GM12874 (cell line): ENCODE data around the gene ADM2.

Source experiments
- TF ChIP-seq, protein P1 (sequence below): IDR thresholded peaks from 2 replicates; pipeline ENCODE4 v1.5.1; 2011; ENCODE audit warnings: low read depth, mild to moderate bottlenecking, control low read depth, low read length, moderate library complexity; ENCODE audit not compliant: insufficient read depth

The ADM2 gene

DNA sequence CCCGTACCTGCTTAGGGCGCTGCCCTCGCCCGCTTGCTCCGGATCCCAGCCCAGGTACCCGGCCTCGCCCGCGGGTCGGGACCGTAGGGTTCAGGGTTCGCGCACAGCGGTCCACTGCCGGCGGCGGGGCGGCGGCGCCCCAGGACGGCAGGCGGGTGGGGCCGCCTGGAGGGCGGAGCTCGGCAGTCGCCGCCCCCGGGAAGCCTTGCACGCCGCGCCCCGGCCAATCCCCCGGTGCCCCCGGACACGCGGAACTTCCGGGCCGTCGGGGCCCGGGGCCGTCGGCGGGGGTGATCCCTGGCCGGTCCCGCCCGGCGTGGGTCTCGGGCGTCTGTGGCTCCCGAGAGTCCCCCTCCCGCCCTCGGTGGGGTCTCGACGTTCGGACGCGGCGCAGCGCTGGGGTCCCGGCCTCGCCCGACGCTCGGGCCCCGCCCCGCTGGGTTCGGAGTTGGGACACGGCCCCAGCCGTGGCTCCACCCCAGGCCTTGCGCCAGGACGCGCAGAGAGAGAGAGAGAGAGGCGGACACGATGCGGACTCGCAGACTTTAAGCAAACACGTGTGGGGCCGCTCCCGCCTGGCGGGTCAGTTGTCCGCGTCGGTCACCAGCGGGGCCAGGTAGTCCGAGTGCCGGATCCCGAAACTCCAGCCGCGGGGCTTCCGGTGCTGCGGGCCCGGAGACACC lies 48.7 kb downstream of the ADM2 start, which contains the start of gene TYMP:
Gene TYMP (minus strand): TSS at position 116 of the 683 bp plus-strand sequence. CDS start 303 bp downstream, outside the sequence.
- TF ChIP-seq, protein P1, sequence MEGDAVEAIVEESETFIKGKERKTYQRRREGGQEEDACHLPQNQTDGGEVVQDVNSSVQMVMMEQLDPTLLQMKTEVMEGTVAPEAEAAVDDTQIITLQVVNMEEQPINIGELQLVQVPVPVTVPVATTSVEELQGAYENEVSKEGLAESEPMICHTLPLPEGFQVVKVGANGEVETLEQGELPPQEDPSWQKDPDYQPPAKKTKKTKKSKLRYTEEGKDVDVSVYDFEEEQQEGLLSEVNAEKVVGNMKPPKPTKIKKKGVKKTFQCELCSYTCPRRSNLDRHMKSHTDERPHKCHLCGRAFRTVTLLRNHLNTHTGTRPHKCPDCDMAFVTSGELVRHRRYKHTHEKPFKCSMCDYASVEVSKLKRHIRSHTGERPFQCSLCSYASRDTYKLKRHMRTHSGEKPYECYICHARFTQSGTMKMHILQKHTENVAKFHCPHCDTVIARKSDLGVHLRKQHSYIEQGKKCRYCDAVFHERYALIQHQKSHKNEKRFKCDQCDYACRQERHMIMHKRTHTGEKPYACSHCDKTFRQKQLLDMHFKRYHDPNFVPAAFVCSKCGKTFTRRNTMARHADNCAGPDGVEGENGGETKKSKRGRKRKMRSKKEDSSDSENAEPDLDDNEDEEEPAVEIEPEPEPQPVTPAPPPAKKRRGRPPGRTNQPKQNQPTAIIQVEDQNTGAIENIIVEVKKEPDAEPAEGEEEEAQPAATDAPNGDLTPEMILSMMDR: no peak

DNA sequence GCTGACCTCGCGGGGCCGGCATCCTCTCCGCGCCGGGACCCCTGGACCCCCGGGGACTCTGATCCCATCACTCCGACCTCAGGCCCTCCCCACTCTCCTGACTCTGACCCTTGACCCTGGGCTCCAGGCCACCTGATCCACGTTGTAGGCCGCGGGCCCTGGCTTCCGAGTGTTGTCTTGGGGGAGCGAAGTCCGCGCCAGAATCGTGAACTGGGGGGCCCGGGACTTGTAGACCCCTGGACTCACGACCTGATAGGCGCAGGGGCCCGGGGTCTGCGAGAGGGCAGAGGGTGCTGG lies 49.2 kb downstream of the ADM2 start:
- TF ChIP-seq, protein P1: no peak

DNA sequence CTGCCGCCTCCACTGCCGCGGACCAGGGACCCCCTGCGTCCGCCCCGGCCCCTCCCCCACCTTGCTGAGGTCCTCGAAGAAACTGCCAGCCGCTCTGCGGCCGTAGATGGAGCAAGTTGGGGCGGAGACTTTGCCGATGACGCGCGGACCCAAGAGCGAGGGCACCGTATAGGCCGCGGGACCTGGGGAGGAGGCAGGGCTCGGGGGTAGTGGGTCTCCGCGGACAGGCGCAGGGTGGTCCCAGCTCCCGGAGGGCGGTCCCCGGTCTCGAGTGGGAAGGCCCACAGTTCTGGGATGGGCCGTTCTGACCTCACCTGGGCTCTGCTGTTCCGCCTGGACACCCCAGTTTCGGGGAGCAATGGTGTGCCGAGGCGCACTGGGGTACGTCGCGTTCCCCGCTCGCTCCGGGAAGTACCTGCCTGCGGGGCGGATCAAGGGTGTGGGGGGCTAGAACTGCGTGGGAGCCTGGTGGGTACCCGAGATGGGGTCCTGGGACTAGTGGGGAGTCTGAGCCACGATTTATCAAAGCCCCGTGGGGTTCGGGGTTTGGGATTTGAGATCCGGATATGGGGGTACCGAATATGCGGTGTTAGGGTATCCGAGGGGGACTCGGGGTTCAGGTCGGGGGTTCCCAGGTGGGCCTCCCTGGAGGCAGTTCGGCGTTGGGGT lies 49.7 kb downstream of the ADM2 start:
- TF ChIP-seq, protein P1: no peak

DNA sequence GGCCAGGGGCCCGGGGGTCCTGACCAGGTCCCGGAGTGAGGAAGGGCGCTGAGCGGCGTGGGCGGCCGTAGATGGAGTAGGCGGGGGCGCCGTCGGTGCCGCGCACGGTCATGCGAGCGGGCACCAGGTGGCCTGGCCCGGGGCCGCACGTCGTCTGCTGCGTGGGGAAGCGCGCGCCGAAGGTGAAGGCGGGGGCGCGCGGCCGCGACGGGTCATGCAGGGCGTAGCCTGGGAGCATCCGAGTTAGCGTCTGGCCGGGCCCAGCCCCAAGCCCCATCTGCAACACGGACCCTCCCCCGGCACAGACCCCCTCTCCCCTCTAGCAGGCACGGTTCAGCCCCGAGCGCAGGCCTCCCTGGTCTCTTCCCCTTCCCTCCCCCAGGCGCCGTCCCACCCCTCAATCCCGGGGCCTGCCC lies 50.2 kb downstream of the ADM2 start:
- TF ChIP-seq, protein P1: no peak

DNA sequence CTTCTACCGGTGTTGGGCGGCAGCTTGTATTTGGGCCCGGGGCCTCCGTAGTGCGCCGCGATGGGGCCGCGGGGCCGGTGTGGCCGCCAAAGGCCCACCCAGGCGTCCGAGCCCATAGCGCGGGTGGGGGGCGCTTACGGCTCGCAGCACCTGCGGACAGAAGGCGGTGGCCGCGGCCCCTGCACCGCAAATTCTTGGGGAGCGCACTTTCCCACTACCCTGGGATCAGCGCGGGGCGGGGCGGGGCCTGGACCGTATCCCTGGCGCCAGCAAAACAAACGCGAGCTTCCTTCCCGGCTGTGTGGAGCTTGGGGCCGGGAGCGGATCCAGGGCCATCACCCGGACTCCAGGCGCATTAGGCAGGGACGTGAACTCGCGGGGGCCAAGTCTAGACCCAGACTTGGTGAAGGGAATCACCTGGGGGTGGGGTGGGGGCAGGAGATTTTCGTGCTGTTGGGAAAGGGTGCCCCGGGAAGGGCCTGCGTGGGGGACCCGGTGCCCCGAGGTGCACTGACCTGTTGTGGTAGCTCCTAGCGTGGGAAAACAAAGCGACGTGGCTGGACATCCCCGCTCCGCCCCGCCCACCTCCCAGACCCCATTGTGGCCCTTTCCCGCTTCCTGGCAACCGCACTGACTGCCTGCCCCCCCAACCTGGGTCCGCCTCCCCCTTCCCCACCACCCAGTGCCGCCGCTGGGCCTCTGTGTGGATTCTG lies 50.8 kb downstream of the ADM2 start:
- TF ChIP-seq, protein P1: no peak

DNA sequence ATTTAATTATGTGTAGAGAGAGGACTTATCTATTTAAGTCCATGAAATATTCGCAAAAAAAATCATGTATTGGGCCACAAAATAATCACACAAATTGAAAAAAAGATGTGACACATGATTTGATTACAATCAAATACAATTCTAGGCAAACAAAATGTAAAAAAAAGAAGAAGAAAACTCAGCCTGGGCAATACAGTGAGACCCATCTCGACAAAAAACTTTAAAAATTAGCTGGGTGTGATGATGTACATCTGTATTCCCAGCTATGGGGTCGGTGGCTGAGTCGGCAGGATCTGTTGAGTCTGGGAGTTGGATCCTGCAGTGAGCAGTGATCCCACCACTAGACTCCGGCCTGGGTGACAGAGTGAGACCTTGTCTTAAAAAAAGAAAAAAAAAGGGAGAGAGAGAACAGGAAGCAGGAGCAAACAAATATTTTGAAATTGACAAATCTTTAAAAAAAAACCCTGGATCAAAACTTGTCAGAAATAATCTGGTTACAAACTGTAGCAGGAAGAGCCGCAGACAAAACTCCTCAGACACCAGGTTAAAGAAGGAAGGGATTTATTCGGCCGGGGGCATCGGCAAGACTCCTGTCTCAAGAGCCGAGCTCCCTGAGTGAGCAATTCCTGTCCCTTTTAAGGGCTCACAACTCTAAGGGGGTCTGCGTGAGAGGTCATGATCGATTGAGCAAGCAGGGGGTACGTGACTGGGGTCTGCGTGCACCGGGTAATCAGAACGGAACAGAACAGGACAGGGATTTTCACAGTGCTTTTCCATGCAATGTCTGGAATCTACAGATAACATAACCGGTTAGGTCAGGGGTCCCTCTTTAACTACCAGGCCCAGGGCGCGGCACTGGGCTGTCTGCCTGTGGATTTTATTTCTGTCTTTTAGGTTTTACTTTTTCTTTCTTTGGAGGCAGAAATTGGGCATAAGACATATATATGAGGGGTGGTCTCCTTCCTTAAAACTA lies 51.8 kb downstream of the ADM2 start:
- TF ChIP-seq, protein P1: no peak
